HEK293 (cell line): ENCODE measurements around the gene KCNK4.

ENCODE experiments used
- ATF2 ChIP-seq: fragments of 450-650 bp; formaldehyde crosslinking; IDR thresholded peaks from 2 replicates; pipeline ENCODE4 v1.5.1; 2016; ENCODE audit warnings: missing biosample characterization, missing genetic modification characterization, low read depth
- CTCF ChIP-seq: fragments of 450-650 bp; formaldehyde crosslinking; IDR thresholded peaks from 2 replicates; pipeline ENCODE4 v1.5.1; 2016; ENCODE audit warnings: missing biosample characterization, missing genetic modification characterization
- MYNN ChIP-seq: fragments of 450-650 bp; formaldehyde crosslinking; IDR thresholded peaks from 2 replicates; pipeline ENCODE4 v1.5.1; 2016; ENCODE audit warnings: missing biosample characterization, missing genetic modification characterization, borderline replicate concordance
- PBX3 ChIP-seq: sonication (generic); formaldehyde crosslinking; IDR thresholded peaks from 2 replicates; pipeline ENCODE4 v1.8.1; 2022; ENCODE audit warnings: mild to moderate bottlenecking, moderate library complexity, missing genetic modification reagents
- REST ChIP-seq: fragments of 450-650 bp; formaldehyde crosslinking; IDR thresholded peaks from 2 replicates; pipeline ENCODE4 v1.5.1; 2016; ENCODE audit warnings: missing biosample characterization, missing genetic modification characterization
- ZBTB17 ChIP-seq: fragments of 450-650 bp; formaldehyde crosslinking; IDR thresholded peaks from 2 replicates; pipeline ENCODE4 v1.5.1; 2016; ENCODE audit warnings: missing biosample characterization, missing genetic modification characterization
- ZFP37 ChIP-seq: fragments of 450-650 bp; formaldehyde crosslinking; IDR thresholded peaks from 2 replicates; pipeline ENCODE4 v1.5.1; 2016; ENCODE audit warnings: missing biosample characterization, missing genetic modification characterization
- ZFP41 ChIP-seq: fragments of 450-650 bp; formaldehyde crosslinking; IDR thresholded peaks from 2 replicates; pipeline ENCODE4 v1.5.1; 2016; ENCODE audit warnings: missing biosample characterization, missing genetic modification characterization, borderline replicate concordance
- ZNF354C ChIP-seq: fragments of 450-650 bp; formaldehyde crosslinking; IDR thresholded peaks from 2 replicates; pipeline ENCODE4 v1.5.1; 2016; ENCODE audit warnings: missing biosample characterization, missing genetic modification characterization, low read depth, borderline replicate concordance
- ZNF623 ChIP-seq: fragments of 450-650 bp; formaldehyde crosslinking; IDR thresholded peaks from 2 replicates; pipeline ENCODE4 v1.5.1; 2016; ENCODE audit warnings: missing biosample characterization, missing genetic modification characterization
- ZNF777 ChIP-seq: fragments of 450-650 bp; formaldehyde crosslinking; IDR thresholded peaks from 2 replicates; pipeline ENCODE4 v1.5.1; 2017; ENCODE audit warnings: missing biosample characterization, missing genetic modification characterization, borderline replicate concordance
- TF ChIP-seq, protein P1 (sequence below): fragments of 450-650 bp; formaldehyde crosslinking; IDR thresholded peaks from 2 replicates; pipeline ENCODE4 v1.5.1; 2016; ENCODE audit warnings: missing biosample characterization, missing genetic modification characterization
- TF ChIP-seq, protein P2 (sequence below): fragments of 450-650 bp; formaldehyde crosslinking; IDR thresholded peaks from 2 replicates; pipeline ENCODE4 v1.5.1; 2016; ENCODE audit warnings: missing biosample characterization, missing genetic modification characterization

- TF ChIP-seq CTCF (tag by site-specific recombination): peak; percentile 94
- TF ChIP-seq, protein P1, sequence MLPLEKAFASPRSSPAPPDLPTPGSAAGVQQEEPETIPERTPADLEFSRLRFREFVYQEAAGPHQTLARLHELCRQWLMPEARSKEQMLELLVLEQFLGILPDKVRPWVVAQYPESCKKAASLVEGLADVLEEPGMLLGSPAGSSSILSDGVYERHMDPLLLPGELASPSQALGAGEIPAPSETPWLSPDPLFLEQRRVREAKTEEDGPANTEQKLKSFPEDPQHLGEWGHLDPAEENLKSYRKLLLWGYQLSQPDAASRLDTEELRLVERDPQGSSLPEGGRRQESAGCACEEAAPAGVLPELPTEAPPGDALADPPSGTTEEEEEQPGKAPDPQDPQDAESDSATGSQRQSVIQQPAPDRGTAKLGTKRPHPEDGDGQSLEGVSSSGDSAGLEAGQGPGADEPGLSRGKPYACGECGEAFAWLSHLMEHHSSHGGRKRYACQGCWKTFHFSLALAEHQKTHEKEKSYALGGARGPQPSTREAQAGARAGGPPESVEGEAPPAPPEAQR: no peak
- TF ChIP-seq ZFP37 (tag by site-specific recombination): no peak
- no peak for TF ChIP-seq ZFP41 (tag by site-specific recombination)
- TF ChIP-seq ATF2: no peak
- TF ChIP-seq REST: 0 out of 2 replicates have a peak, but pooled peaks have one; percentile 12
- no peak for TF ChIP-seq MYNN (tag by site-specific recombination)
- TF ChIP-seq, protein P2, sequence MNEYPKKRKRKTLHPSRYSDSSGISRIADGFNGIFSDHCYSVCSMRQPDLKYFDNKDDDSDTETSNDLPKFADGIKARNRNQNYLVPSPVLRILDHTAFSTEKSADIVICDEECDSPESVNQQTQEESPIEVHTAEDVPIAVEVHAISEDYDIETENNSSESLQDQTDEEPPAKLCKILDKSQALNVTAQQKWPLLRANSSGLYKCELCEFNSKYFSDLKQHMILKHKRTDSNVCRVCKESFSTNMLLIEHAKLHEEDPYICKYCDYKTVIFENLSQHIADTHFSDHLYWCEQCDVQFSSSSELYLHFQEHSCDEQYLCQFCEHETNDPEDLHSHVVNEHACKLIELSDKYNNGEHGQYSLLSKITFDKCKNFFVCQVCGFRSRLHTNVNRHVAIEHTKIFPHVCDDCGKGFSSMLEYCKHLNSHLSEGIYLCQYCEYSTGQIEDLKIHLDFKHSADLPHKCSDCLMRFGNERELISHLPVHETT (tag by site-specific recombination): no peak
- TF ChIP-seq ZNF777 (tag by site-specific recombination): no peak
- TF ChIP-seq ZNF623: no peak
- TF ChIP-seq ZBTB17: no peak
- no peak for TF ChIP-seq ZNF354C
- TF ChIP-seq PBX3 (CRISPR knock-in tag): no peak
Measured at GRCh38 chr11:64251016-64251752, 39.9 kb upstream of the KCNK4 start, which contains the start of gene PLCB3.
